Caco-2 (cell line): Measurements from ENCODE around the gene JAG2. TPM values are rescaled to one million over a fixed set of nuclear protein-coding genes. Genes with fewer than 3 reads are reported as not detected.

Experiments used
- BruUV-seq: library from RNA; stranded (reverse); fragments of 400-500 nt; replicated peaks from 2 replicates; lab custom pipeline; 2021; lab: Mats Ljungman, UMichigan
- CTCF ChIA-PET: fragments of 300-600 bp; sonication (Branson Sonifier 250); formaldehyde crosslinking; loops from one replicate; lab custom pipeline; 2022; ENCODE audit warnings: antibody characterized with exemption; lab: Charles Lee
- POLR2A ChIA-PET: fragments of 300-600 bp; sonication (Branson Sonifier 250); formaldehyde crosslinking; loops from one replicate; lab custom pipeline; 2022; ENCODE audit warnings: antibody characterized with exemption; lab: Charles Lee
- DNase-seq, 2 experiments: peaks; one replicate each; pipeline versions ENCODE4 v3.0.0 to v3.0.0-alpha.2; 2020 to 2022
- H3K27me3 ChIP-seq: replicated peaks from 2 replicates; pipeline ENCODE4 v1.6.0; 2011; ENCODE audit warnings: low read length; ENCODE audit not compliant: control insufficient read depth, insufficient read depth
- H3K36me3 ChIP-seq: 2 replicates; pipeline ENCODE4 v1.5.1; 2011; ENCODE audit warnings: low read length; ENCODE audit not compliant: control insufficient read depth, insufficient read depth
- H3K4me1 ChIP-seq: fragments of 250-450 bp; sonication (Bioruptor Pico); 2 replicates; pipeline ENCODE4 v1.5.1; 2020; ENCODE audit warnings: mild to moderate bottlenecking
- H3K4me3 ChIP-seq: 2 replicates; pipeline ENCODE4 v1.5.1; 2011; ENCODE audit warnings: low read depth, mild to moderate bottlenecking, control low read depth, low read length
- H3K9me3 ChIP-seq: fragments of 250-450 bp; sonication (Bioruptor Pico); 2 replicates; pipeline ENCODE4 v1.5.1; 2020; ENCODE audit warnings: mild to moderate bottlenecking, moderate library complexity
- H3K27ac Mint-ChIP-seq: one replicate; pipeline ENCODE4 v1.8.0; 2022; ENCODE audit warnings: mixed read lengths; ENCODE audit not compliant: unreplicated experiment
- H3K27me3 Mint-ChIP-seq: one replicate; pipeline ENCODE4 v1.8.0; 2022; ENCODE audit warnings: mixed read lengths; ENCODE audit not compliant: insufficient read depth, unreplicated experiment
- H3K36me3 Mint-ChIP-seq: one replicate; pipeline ENCODE4 v1.8.0; 2022; ENCODE audit warnings: mild to moderate bottlenecking, mixed read lengths; ENCODE audit not compliant: insufficient read depth, unreplicated experiment
- H3K4me1 Mint-ChIP-seq: one replicate; pipeline ENCODE4 v1.8.0; 2022; ENCODE audit warnings: low read depth, mixed read lengths; ENCODE audit not compliant: unreplicated experiment
- H3K4me3 Mint-ChIP-seq: one replicate; pipeline ENCODE4 v1.8.0; 2022; ENCODE audit warnings: mild to moderate bottlenecking, moderate library complexity, mixed read lengths; ENCODE audit not compliant: unreplicated experiment
- H3K9me3 Mint-ChIP-seq: one replicate; pipeline ENCODE4 v1.8.0; 2022; ENCODE audit warnings: mixed read lengths; ENCODE audit not compliant: unreplicated experiment
- intact Hi-C: fragments of 100-400 bp; cut with micrococcal nuclease; formaldehyde crosslinking; loops from one replicate; pipeline ENCODE4 v1.10.0; 2022; ENCODE audit not compliant: unreplicated experiment
- total RNA-seq: library from RNA; stranded (reverse); gene quantifications from 2 replicates; pipeline ENCODE4 v1.2.3, GENCODE V29; 2022
- TF ChIP-seq, protein P1 (sequence below), 2 experiments: fragments of 200-600 bp in 1 of 2; IDR thresholded peaks; 1 replicate in 1 of 2; 2 replicates in 1 of 2; pipeline versions ENCODE4 v1.5.1 to v1.8.0; 2011 to 2022; ENCODE audit warnings: antibody characterized with exemption in 1 of 2, control low read depth in 1 of 2, inconsistent platforms in 1 of 2, low read depth in 1 of 2, low read length in 1 of 2, mild to moderate bottlenecking in 1 of 2, moderate library complexity in 1 of 2; ENCODE audit not compliant: insufficient read depth in 1 of 2, severe bottlenecking in 1 of 2, unreplicated experiment in 1 of 2

The JAG2 gene
- total RNA-seq, 1 experiment from 2014 or later: 43.0 TPM

DNA sequence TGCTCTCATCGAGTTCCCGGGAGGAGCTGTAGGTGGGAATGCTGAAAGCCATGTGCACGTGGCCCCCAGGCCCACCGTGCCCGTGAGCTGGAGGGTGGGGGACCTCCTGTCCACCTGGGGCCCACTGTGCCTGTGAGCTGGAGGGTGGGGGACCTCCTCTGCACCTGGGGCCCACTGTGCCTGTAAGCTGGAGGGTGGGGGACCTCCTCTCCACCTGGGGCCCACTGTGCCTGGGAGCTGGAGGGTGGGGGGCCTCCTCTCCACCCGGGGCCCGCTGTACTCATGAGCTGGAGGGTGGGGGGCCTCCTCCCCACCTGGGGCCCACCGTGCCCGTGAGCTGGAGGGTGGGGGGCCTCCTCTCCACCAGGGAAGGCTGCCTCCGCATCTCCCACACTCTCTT lies 26.5 kb upstream of the JAG2 start:
- Mint-ChIP-seq H3K36me3 (peaks cover 13% of the 10 kb centered on the region), H3K27me3 (peaks cover 11% of the 10 kb centered on the region), H3K9me3 (no peaks in the 10 kb centered on the region), H3K27ac (no peak overlapping the region), H3K4me1 (peaks cover 6% of the 10 kb centered on the region), H3K4me3 (peak overlapping the region; percentile 57)
- intact Hi-C loops: no loop called here
- TF ChIP-seq, protein P1, sequence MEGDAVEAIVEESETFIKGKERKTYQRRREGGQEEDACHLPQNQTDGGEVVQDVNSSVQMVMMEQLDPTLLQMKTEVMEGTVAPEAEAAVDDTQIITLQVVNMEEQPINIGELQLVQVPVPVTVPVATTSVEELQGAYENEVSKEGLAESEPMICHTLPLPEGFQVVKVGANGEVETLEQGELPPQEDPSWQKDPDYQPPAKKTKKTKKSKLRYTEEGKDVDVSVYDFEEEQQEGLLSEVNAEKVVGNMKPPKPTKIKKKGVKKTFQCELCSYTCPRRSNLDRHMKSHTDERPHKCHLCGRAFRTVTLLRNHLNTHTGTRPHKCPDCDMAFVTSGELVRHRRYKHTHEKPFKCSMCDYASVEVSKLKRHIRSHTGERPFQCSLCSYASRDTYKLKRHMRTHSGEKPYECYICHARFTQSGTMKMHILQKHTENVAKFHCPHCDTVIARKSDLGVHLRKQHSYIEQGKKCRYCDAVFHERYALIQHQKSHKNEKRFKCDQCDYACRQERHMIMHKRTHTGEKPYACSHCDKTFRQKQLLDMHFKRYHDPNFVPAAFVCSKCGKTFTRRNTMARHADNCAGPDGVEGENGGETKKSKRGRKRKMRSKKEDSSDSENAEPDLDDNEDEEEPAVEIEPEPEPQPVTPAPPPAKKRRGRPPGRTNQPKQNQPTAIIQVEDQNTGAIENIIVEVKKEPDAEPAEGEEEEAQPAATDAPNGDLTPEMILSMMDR (IDR thresholded peaks at IDR 0.05; ENCODE audit: insufficient read depth in 1 of 2, low read depth in 1 of 2, low read length in 1 of 2, severe bottlenecking in 1 of 2, unreplicated experiment in 1 of 2): no peak
- ChIA-PET CTCF (interaction anchor here (0.7 kb wide), 1 partner anchor 19 kb away, joined by 4 read pairs; no protein-coding TSS in a partner anchor), POLR2A (no interaction called here)
- Histone ChIP-seq H3K4me1 (0 out of 2 replicates have a peak, but pooled peaks cover 3% of the 10 kb centered on the region), H3K9me3 (no peaks in the 10 kb centered on the region), H3K36me3 (no peaks in the 10 kb centered on the region), H3K27me3 (no peaks in the 10 kb centered on the region; the same call in 1 of the 2 replicates), H3K4me3 (no peak overlapping the region)
- BruUV-seq: no TSS peak
- DNase-seq: no peak

- Mint-ChIP-seq H3K4me1 (no peaks in the 10 kb centered on the region), H3K36me3 (peaks cover 6% of the 10 kb centered on the region), H3K4me3 (no peak overlapping the region), H3K27ac (no peak overlapping the region), H3K9me3 (no peaks in the 10 kb centered on the region), H3K27me3 (peaks cover 7% of the 10 kb centered on the region)
- TF ChIP-seq, protein P1 (IDR thresholded peaks at IDR 0.05; ENCODE audit: insufficient read depth in 1 of 2, low read depth in 1 of 2, low read length in 1 of 2, severe bottlenecking in 1 of 2, unreplicated experiment in 1 of 2): no peak
- ChIA-PET CTCF (interaction anchor here (0.6 to 0.7 kb wide), 2 partner anchors 20 to 312 kb away, joined by 3 to 4 read pairs; no protein-coding TSS in a partner anchor), POLR2A (no interaction called here)
- H3K4me3 ChIP-seq: no peak overlapping the region
- DNase-seq: no peak
- intact Hi-C loops: no loop called here
- no peaks in the 10 kb centered on the region for H3K9me3 ChIP-seq
- no peaks in the 10 kb centered on the region for H3K36me3 ChIP-seq
- BruUV-seq: no TSS peak
- 0 out of 2 replicates have a peak, but pooled peaks cover 3% of the 10 kb centered on the region for H3K4me1 ChIP-seq
- H3K27me3 ChIP-seq: no peaks in the 10 kb centered on the region; the same call in 1 of the 2 replicates
These were observed 25.6 kb upstream of the JAG2 start for GRCh38 chr14:105193916-105194782.

- Mint-ChIP-seq H3K27me3 (peaks cover 10% of the 10 kb centered on the region), H3K9me3 (no peaks in the 10 kb centered on the region), H3K4me3 (no peak overlapping the region), H3K4me1 (no peaks in the 10 kb centered on the region), H3K36me3 (no peaks in the 10 kb centered on the region), H3K27ac (no peak overlapping the region)
- no peaks in the 10 kb centered on the region; the same call in 1 of the 2 replicates for H3K27me3 ChIP-seq
- intact Hi-C loops: no loop called here
- no peaks in the 10 kb centered on the region for H3K36me3 ChIP-seq
- no peak for DNase-seq
- peaks cover 4% of the 10 kb centered on the region; the same call in 1 of the 2 replicates for H3K9me3 ChIP-seq
- TF ChIP-seq, protein P1 (IDR thresholded peaks at IDR 0.05; ENCODE audit: insufficient read depth in 1 of 2, low read depth in 1 of 2, low read length in 1 of 2, severe bottlenecking in 1 of 2, unreplicated experiment in 1 of 2): no peak
- no TSS peak for BruUV-seq
- ChIA-PET CTCF (no interaction called here), POLR2A (no interaction called here)
- 0 out of 2 replicates have a peak, but pooled peaks cover 3% of the 10 kb centered on the region for H3K4me1 ChIP-seq
- no peak overlapping the region for H3K4me3 ChIP-seq
These were observed 24.5 kb upstream of the JAG2 start for GRCh38 chr14:105192866-105193731.
